Heart right ventricle (tissue), 16 donors: ENCODE measurements around the gene SCRN3. TPM values are rescaled to one million over a fixed set of nuclear protein-coding genes. Genes with fewer than 3 reads are reported as not detected.

Experiments used
- ATAC-seq, 8 donors: fragments of 200-7000 bp; cut with Tn5 transposase; one replicate each; pipeline ENCODE4 v1.9.1; 2020; ENCODE audit warnings: mild to moderate bottlenecking in 8 of 8, moderate library complexity in 8 of 8, moderate number of reproducible peaks in 1 of 8
- DNase-seq, 2 donors: peaks; one replicate each; pipeline ENCODE4 v3.0.0-alpha.2; 2020
- H3K27ac ChIP-seq, 10 donors: fragments of 200-600 bp; sonication (generic) in 2 of 10; one replicate each; pipeline versions ENCODE4 v1.5.0 to v1.8.0; 2020 to 2022; ENCODE audit warnings: mild to moderate bottlenecking in 3 of 10
- H3K27me3 ChIP-seq, 7 donors: fragments of 200-600 bp; one replicate each; pipeline ENCODE4 v1.8.0; 2021 to 2022; ENCODE audit warnings: mild to moderate bottlenecking in 2 of 7
- H3K36me3 ChIP-seq, 9 donors: fragments of 200-600 bp; sonication (generic) in 1 of 9; one replicate each; pipeline versions ENCODE4 v1.5.0 to v1.8.0; 2020 to 2022; ENCODE audit warnings: mild to moderate bottlenecking in 2 of 9
- H3K4me1 ChIP-seq, 9 donors: fragments of 200-600 bp; sonication (generic) in 1 of 9; one replicate each; pipeline versions ENCODE4 v1.5.0 to v1.8.0; 2020 to 2022; ENCODE audit warnings: mild to moderate bottlenecking in 4 of 9
- H3K4me3 ChIP-seq, 10 donors: fragments of 200-600 bp; sonication (generic) in 2 of 10; one replicate each; pipeline versions ENCODE4 v1.5.0 to v1.8.0; 2020 to 2022; ENCODE audit warnings: mild to moderate bottlenecking in 7 of 10, moderate library complexity in 2 of 10
- H3K9me3 ChIP-seq, 11 donors: fragments of 200-600 bp in 10 of 11; sonication (generic) in 2 of 11; one replicate each; pipeline versions ENCODE4 v1.5.0 to v1.8.0; 2013 to 2022; ENCODE audit warnings: mild to moderate bottlenecking in 2 of 11, control low read depth in 1 of 11, moderate library complexity in 1 of 11
- CTCF ChIP-seq, 9 donors: fragments of 200-600 bp; sonication (generic) in 2 of 9; IDR thresholded peaks; one replicate each; pipeline versions ENCODE4 v1.5.0 to v1.8.0; 2021 to 2022; ENCODE audit warnings: antibody characterized with exemption in 9 of 9, mild to moderate bottlenecking in 5 of 9, moderate library complexity in 1 of 9
- WGBS, 2 donors: extraction: QIAGEN DNeasy Blood & Tissue Kit; methylation state at CpG; one replicate each; pipeline ENCODE4 v1.1.7; 2013; ENCODE audit warnings: inconsistent platforms in 1 of 2; 5-methylcytosine and 5-hydroxymethylcytosine counted together
- intact Hi-C, 10 donors: fragments of 100-400 bp; cut with DNase I; formaldehyde crosslinking; loops; one replicate each; pipeline versions ENCODE4 v1.11.1 to v1.14.2; 2022
- polyA plus RNA-seq, 2 donors: library from polyadenylated mRNA; stranded (reverse); fragments of 200-250 nt; gene quantifications; one replicate each; pipeline ENCODE4 v1.2.3, GENCODE V29; 2013
- total RNA-seq, 10 donors: library from RNA; stranded (reverse); fragmentation: NEBNext Ultra II Directional in 3 of 10; extraction: Animal tissue kit (Norgen Biotek cat#: 25700) in 3 of 10; gene quantifications; one replicate each; pipeline versions ENCODE4 v1.2.1 to v1.2.4, GENCODE V29; 2021 to 2023
- donor health status: Arrhythmogenic right ventricular cardiomyopathy.
- donor health status: ischemic (EF 13 %, LVEDD 7.1; RV severe dilation, severe dysfunction).
- donor health status: healthy with polysubstance abuse.
- donor health status: DM: no; HTN: yes; CAD: no.
- donor health status: DM: no; HTN: no; CAD: no.
- donor health status: ischemic (EF 25% LVEDD 6.9; RV normal size, moderate dysfunction).
- donor health status: ischemic (EF 25% LVEDD 5.7; RV mildly dilated, moderate dysfunction).
- donor health status: healthy.
- donor health status: DM: yes; HTN: yes; CAD: no.
- donor health status: Ischemic cardiomyopathy.
- donor health status: ischemic (EF 35%, LVEDD 5.7; RV mildly dilated, moderate dysfunction).
- donor health status: nonischemic (EF 11% LVEDD 7.7; RV severe dilation, severe dysfunction).
- donor health status: DM: yes; HTN: yes; CAD: no.
- donor health status: PGD.
- donor health status: ischemic (EF 29% LVEDD 5.4; RV normal size, mild dysfunction).
- donor health status: nonischemic (EF 23%, LVEDD 6.1; RV moderate dilation, normal function).

Gene SCRN3
- total and polyA plus RNA-seq, 12 donors, result 10.3 to 57.0 (median 43.4) TPM

DNA sequence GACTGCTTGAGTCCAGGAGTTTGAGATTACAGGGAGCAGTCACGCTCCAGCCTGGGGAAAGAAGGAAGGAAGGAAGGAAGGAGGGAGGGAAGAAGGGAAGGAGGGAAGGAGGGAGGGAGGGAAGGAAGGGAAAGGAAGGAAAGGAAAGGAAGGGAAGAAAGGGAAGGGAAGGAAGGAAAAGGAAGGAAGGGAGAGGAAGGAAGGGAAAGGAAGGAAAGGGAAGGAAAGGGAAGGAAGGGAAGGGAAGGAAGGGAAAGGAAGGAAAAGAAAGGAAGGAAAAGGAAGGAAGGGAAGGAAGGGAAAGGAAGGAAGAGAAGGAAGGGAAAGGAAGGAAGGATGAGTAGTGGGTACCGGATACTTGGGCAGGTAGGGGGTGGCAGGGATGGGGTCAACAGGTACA is 59.0 kb downstream of the SCRN3 start:
- ATAC-seq, result no peak
- DNase-seq, result no peak
- intact Hi-C loops, result no loop called here
- H3K36me3 ChIP-seq, result peaks cover 0 to 81% (median 14%) of the 10 kb centered on the region in 9 donors
- H3K27ac ChIP-seq, result no peak overlapping the region
- H3K4me1 ChIP-seq, result no peaks in the 10 kb centered on the region
- WGBS, 2 donors, result 72% methylated on average over 2 of the region's 2 CpGs
- TF ChIP-seq CTCF (IDR thresholded peaks at IDR 0.05), result no peak
- H3K27me3 ChIP-seq, result no peaks in the 10 kb centered on the region
- no peaks in the 10 kb centered on the region for H3K9me3 ChIP-seq
- H3K4me3 ChIP-seq, result no peak overlapping the region

DNA sequence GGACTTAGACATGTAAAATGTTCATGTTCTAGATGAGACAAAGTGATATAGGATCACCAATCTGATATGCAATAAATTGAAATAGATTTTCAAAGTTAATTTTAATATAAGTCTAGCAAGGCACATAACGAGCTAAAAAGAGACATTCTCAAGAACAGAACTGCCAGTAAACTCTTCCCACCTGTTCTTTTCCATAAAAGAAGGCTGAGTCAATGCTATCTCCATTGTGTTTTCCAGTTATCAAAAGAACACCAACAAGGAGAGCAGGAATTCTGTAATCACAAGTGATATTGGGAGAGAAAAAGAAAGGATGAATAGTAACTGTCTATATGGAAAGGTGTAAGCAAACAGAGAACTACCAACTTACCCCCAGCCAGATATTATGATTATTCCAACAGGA is 65.7 kb downstream of the SCRN3 start:
- H3K27ac ChIP-seq, result no peak overlapping the region
- peaks cover 0 to 63% (median 0%) of the 10 kb centered on the region in 9 donors for H3K36me3 ChIP-seq
- no peaks in the 10 kb centered on the region for H3K9me3 ChIP-seq
- intact Hi-C loops, result loop anchor here (5.0 to 10.0 kb wide), 7 partner anchors 61 to 231 kb away; no protein-coding TSS in a partner anchor
- H3K27me3 ChIP-seq, result no peaks in the 10 kb centered on the region
- TF ChIP-seq CTCF (IDR thresholded peaks at IDR 0.05), result no peak
- H3K4me3 ChIP-seq, result no peak overlapping the region
- ATAC-seq, result no peak
- WGBS, 2 donors, result 92 to 93% methylated on average over 1 of the region's 1 CpG
- DNase-seq, result no peak
- H3K4me1 ChIP-seq, result no peaks in the 10 kb centered on the region

DNA sequence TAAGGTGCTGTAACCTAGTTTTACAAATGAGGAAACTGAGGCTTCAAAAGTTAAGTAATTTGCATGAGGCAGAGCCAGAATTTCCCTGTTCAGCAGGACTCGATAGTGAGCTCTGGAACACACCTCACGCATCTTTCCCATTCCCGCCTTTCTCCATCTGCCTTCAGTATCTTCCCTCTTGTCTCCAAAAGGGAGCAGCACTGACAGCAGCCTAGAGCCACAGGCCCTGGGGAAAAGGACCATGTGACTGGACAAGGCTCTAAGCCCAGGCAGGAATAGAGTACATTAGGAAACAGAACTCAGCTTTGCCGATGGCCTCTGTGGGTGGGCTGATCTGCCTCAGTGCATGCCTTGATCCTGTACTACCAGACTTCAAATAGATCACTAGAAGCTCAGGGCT is 69.8 kb downstream of the SCRN3 start:
- no peaks in the 10 kb centered on the region for H3K9me3 ChIP-seq
- peaks cover 0 to 47% (median 0%) of the 10 kb centered on the region in 9 donors for H3K36me3 ChIP-seq
- H3K4me3 ChIP-seq, result no peak overlapping the region
- 76 to 77% methylated on average over 4 of the region's 4 CpGs for WGBS, 2 donors
- H3K27me3 ChIP-seq, result no peaks in the 10 kb centered on the region
- ATAC-seq (peak in 5 of 8 donors; percentile 38 to 48 (median 46)), DNase-seq (peak in 1 of 2 donors; percentile 13)
- H3K4me1 ChIP-seq, result no peaks in the 10 kb centered on the region
- no peak overlapping the region for H3K27ac ChIP-seq
- intact Hi-C loops, result loop anchor here in 5 of 10 donors (2.0 to 10.0 kb wide), 5 partner anchors 57 to 222 kb away; no protein-coding TSS in a partner anchor
- TF ChIP-seq CTCF (IDR thresholded peaks at IDR 0.05), result peak in 3 of 9 donors; percentile 11 to 42 (median 18)

GRCh38 chr2:174473796-174474195 is 78.3 kb downstream of the SCRN3 start:
- Histone ChIP-seq H3K27me3 (no peaks in the 10 kb centered on the region), H3K4me3 (no peak overlapping the region), H3K27ac (no peak overlapping the region), H3K36me3 (peaks cover 0 to 15% (median 0%) of the 10 kb centered on the region in 9 donors), H3K9me3 (no peaks in the 10 kb centered on the region), H3K4me1 (no peaks in the 10 kb centered on the region)
- 77 to 78% methylated on average over 3 of the region's 3 CpGs for WGBS, 2 donors
- no peak for DNase-seq
- TF ChIP-seq CTCF (IDR thresholded peaks at IDR 0.05), result no peak
- ATAC-seq, result no peak
- intact Hi-C loops, result no loop called here
